Loucy (cell line): ENCODE results near the gene NUP35.

ENCODE experiments used
- CTCF ChIP-seq: fragments of 200-600 bp; sonication (generic); conservative IDR thresholded peaks from 2 replicates; pipeline ENCODE4 v1.5.1; 2014; ENCODE audit warnings: mild to moderate bottlenecking, antibody characterized with exemption, low read length
- EZH2phosphoT487 ChIP-seq: fragments of 200-600 bp; IDR thresholded peaks from 2 replicates; pipeline ENCODE4 v1.6.1; 2018; ENCODE audit warnings: antibody characterized with exemption, mild to moderate bottlenecking, moderate library complexity, borderline replicate concordance

- TF ChIP-seq CTCF (no peak), EZH2phosphoT487 (no peak)
Observed at GRCh38 chr2:183088061-183088460, 36.2 kb upstream of the NUP35 start.
